CD14-positive monocyte (primary cell): ENCODE measurements around the gene ZMAT2. TPM values are rescaled to one million over a fixed set of nuclear protein-coding genes. Genes with fewer than 3 reads are reported as not detected.

Experiments
- DNase-seq, 3 donors: peaks; one replicate each; pipeline ENCODE4 v3.0.0-alpha.2; 2011 to 2022
- H2AFZ ChIP-seq: 2 replicates; pipeline ENCODE4 v1.6.0; 2012; ENCODE audit warnings: mild to moderate bottlenecking, low read depth, low read length, inconsistent platforms; ENCODE audit not compliant: insufficient read depth, poor library complexity, severe bottlenecking
- H3K27ac ChIP-seq, 2 donors: 1 replicate in 1 of 2; 2 replicates in 1 of 2; pipeline ENCODE4 v1.5.1; 2012 to 2013; ENCODE audit warnings: low read length in 2 of 2, control low read depth in 1 of 2, inconsistent platforms in 1 of 2, low read depth in 1 of 2, mild to moderate bottlenecking in 1 of 2
- H3K27me3 ChIP-seq, 2 donors: one replicate each; pipeline versions ENCODE4 v1.6.0 to v1.6.1; 2011 to 2013; ENCODE audit warnings: low read length in 2 of 2; ENCODE audit not compliant: control insufficient read depth in 2 of 2, insufficient read depth in 2 of 2
- H3K36me3 ChIP-seq, 2 donors: replicated peaks in 1 of 2; 1 replicate in 1 of 2; 2 replicates in 1 of 2; pipeline versions ENCODE4 v1.5.1 to v1.6.1; 2012 to 2013; ENCODE audit warnings: low read length in 2 of 2, control low read depth in 1 of 2, inconsistent platforms in 1 of 2, mild to moderate bottlenecking in 1 of 2; ENCODE audit not compliant: insufficient read depth in 2 of 2, control insufficient read depth in 1 of 2
- H3K4me1 ChIP-seq, 2 donors: 1 replicate in 1 of 2; 2 replicates in 1 of 2; pipeline versions ENCODE4 v1.5.1 to v1.6.1; 2012 to 2013; ENCODE audit warnings: low read length in 2 of 2, control low read depth in 1 of 2, inconsistent platforms in 1 of 2, mild to moderate bottlenecking in 1 of 2, moderate library complexity in 1 of 2; ENCODE audit not compliant: insufficient read depth in 2 of 2, control insufficient read depth in 1 of 2
- H3K4me2 ChIP-seq: replicated peaks from 2 replicates; pipeline ENCODE3; 2012; ENCODE audit warnings: low read length, moderate library complexity, mild to moderate bottlenecking; ENCODE audit not compliant: poor library complexity, severe bottlenecking; ENCODE audit errors: extremely low read depth
- H3K4me3 ChIP-seq, 3 experiments: fragments of 200-600 bp in 1 of 3; sonication (generic) in 1 of 3; replicated peaks in 1 of 3; 1 replicate in 2 of 3; 2 replicates in 1 of 3; pipeline ENCODE4 v1.5.1; 2011 to 2013; ENCODE audit warnings: low read length in 3 of 3, mild to moderate bottlenecking in 3 of 3, control low read depth in 2 of 3, low read depth in 2 of 3, inconsistent platforms in 1 of 3, moderate library complexity in 1 of 3
- H3K79me2 ChIP-seq: 2 replicates; pipeline ENCODE4 v1.6.0; 2012; ENCODE audit warnings: mild to moderate bottlenecking, control low read depth, inconsistent platforms, low read length, moderate library complexity; ENCODE audit not compliant: insufficient read depth
- H3K9ac ChIP-seq: 2 replicates; pipeline ENCODE4 v1.6.0; 2017; ENCODE audit warnings: low read length, mild to moderate bottlenecking; ENCODE audit not compliant: insufficient read depth, poor library complexity, severe bottlenecking
- H3K9me3 ChIP-seq, 2 donors: replicated peaks in 1 of 2; 1 replicate in 1 of 2; 2 replicates in 1 of 2; pipeline versions ENCODE4 v1.5.1 to v1.6.1; 2012 to 2013; ENCODE audit warnings: low read length in 2 of 2, control low read depth in 1 of 2; ENCODE audit not compliant: control insufficient read depth in 1 of 2, insufficient read depth in 1 of 2
- H4K20me1 ChIP-seq: 2 replicates; pipeline ENCODE4 v1.6.0; 2012; ENCODE audit warnings: mild to moderate bottlenecking, low read length, control low read depth, moderate library complexity; ENCODE audit not compliant: insufficient read depth
- H3K27ac Mint-ChIP-seq, 7 donors: one replicate each; pipeline ENCODE4 v1.8.0; 2020; ENCODE audit warnings: mild to moderate bottlenecking in 7 of 7, mixed read lengths in 7 of 7, moderate library complexity in 6 of 7, inconsistent platforms in 2 of 7
- H3K27me3 Mint-ChIP-seq, 3 donors: one replicate each; pipeline ENCODE4 v1.8.0; 2021 to 2022; ENCODE audit warnings: low read depth in 3 of 3, mild to moderate bottlenecking in 3 of 3, mixed read lengths in 3 of 3, moderate library complexity in 3 of 3, inconsistent platforms in 1 of 3
- H3K36me3 Mint-ChIP-seq, 2 donors: one replicate each; pipeline ENCODE4 v1.8.0; 2020; ENCODE audit warnings: mixed read lengths in 2 of 2, inconsistent platforms in 1 of 2, mild to moderate bottlenecking in 1 of 2
- H3K4me1 Mint-ChIP-seq: one replicate; pipeline ENCODE4 v1.8.0; 2020; ENCODE audit warnings: mild to moderate bottlenecking, mixed read lengths
- H3K4me3 Mint-ChIP-seq, 2 donors: one replicate each; pipeline ENCODE4 v1.8.0; 2020; ENCODE audit warnings: mild to moderate bottlenecking in 2 of 2, mixed read lengths in 2 of 2, moderate library complexity in 1 of 2
- H3K9me3 Mint-ChIP-seq, 7 donors: one replicate each; pipeline ENCODE4 v1.8.0; 2020 to 2022; ENCODE audit warnings: mixed read lengths in 7 of 7, mild to moderate bottlenecking in 6 of 7, moderate library complexity in 6 of 7, inconsistent platforms in 2 of 7
- CTCF ChIP-seq: fragments of 200-600 bp; IDR thresholded peaks from one replicate; pipeline ENCODE4 v1.8.0; 2022; ENCODE audit warnings: antibody characterized with exemption, mild to moderate bottlenecking
- WGBS: methylation state at CpG from one replicate; pipeline ENCODE4 v1.1.5; 2013; ENCODE audit warnings: missing lambda C conversion rate; ENCODE audit not compliant: insufficient coverage; 5-methylcytosine and 5-hydroxymethylcytosine counted together
- intact Hi-C, 2 donors: fragments of 100-400 bp; cut with micrococcal nuclease; formaldehyde crosslinking; loops; one replicate each; pipeline versions ENCODE4 v1.15.0 to v1.15.1; 2023
- polyA plus RNA-seq, 3 donors: library from polyadenylated mRNA; depleted of rRNA in 1 of 3; unstranded in 2 of 3; stranded (reverse) in 1 of 3; fragments of 300-500 nt in 2 of 3; fragments of >200 nt in 1 of 3; fragmentation: Illumina TruSeq in 2 of 3; gene quantifications; 1 replicate in 2 of 3; 2 replicates in 1 of 3; pipeline ENCODE4 v1.2.3, GENCODE V29; 2012 to 2021

ZMAT2 gene
- polyA plus RNA-seq, 3 donors = 22.5 to 59.5 (median 52.5) TPM

DNA sequence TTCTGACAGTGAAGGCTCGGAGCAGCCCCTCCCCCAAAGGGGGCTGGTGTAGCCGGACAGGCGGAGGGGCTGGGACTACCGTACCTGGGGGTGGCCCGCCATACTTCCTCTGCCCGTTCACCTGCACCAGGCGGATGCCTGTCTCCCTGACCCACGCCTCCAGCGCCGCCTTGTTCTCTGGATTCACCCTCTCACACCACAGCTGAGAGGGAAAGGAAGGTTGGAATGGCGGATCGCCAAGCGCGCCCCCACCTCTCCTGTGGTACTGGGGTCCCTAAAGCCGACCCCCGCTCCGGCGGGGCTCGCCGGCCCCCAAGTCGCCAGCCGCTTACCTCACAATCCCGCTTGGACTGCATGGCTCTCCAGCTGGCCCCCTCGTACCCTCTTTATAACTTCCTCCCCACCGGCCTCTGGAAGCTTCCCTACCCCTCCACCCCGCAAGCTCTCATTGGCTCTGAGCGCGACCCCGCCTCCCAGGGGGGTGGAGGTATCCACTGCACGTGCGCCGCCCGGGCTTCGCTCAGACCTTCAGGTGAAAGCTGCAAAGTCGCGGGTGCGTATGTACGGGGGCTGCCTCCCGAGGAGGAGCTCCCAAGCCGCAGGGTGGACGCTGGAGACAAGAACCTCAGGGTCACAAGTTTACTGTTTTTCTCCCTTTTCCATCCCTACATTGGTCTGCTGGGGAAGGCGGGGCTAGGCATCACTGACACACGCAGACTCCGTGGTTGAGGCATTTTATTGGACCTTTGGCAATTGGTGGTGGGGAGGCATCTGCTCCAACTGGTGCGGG, 26.9 kb upstream of the ZMAT2 start, which contains the start of gene DND1:
DND1 (minus strand) TSS at position 390 of the 790 bp plus-strand sequence; CDS start at position 356, 34 bp downstream.
- WGBS = 91% methylated on average over 25 of the region's 45 CpGs
- Histone ChIP-seq H2AFZ (no peak within 1 kb of the TSS), H3K27ac (peak within 1 kb of the TSS in 1 of 2 donors; percentile 38), H4K20me1 (peaks cover 15% of the 10 kb centered on the region), H3K9me3 (no peaks in the 10 kb centered on the region), H3K4me3 (no peak within 1 kb of the TSS), H3K79me2 (no peaks in the 10 kb centered on the region), H3K9ac (no peak within 1 kb of the TSS), H3K27me3 (no peaks in the 10 kb centered on the region), H3K4me1 (no peaks in the 10 kb centered on the region), H3K4me2 (no peak within 1 kb of the TSS), H3K36me3 (peaks cover 82 to 99% of the 10 kb centered on the region in 2 donors)
- TF ChIP-seq CTCF = no peak
- H3K27me3 Mint-ChIP-seq = peaks cover 0 to 2% (median 0%) of the 10 kb centered on the region in 3 donors
- no peak for DNase-seq
- H3K4me1 Mint-ChIP-seq = no peaks in the 10 kb centered on the region
- H3K9me3 Mint-ChIP-seq = peaks cover 0 to 5% (median 0%) of the 10 kb centered on the region in 7 donors
- H3K4me3 Mint-ChIP-seq = no peak within 1 kb of the TSS
- intact Hi-C loops = no loop called here
- H3K36me3 Mint-ChIP-seq = peaks cover 84 to 97% of the 10 kb centered on the region in 2 donors
- peak within 1 kb of the TSS in 4 of 7 donors; percentile 42 to 79 (median 60) for H3K27ac Mint-ChIP-seq

- intact Hi-C loops = no loop called here
- no peak overlapping the region for H2AFZ ChIP-seq
- TF ChIP-seq CTCF = no peak
- no peaks in the 10 kb centered on the region for H3K4me1 ChIP-seq
- peaks cover 83 to 96% of the 10 kb centered on the region in 2 donors for H3K36me3 Mint-ChIP-seq
- no peak overlapping the region for H3K9ac ChIP-seq
- no peaks in the 10 kb centered on the region for H3K27me3 ChIP-seq
- H3K4me2 ChIP-seq = no peak overlapping the region
- peaks cover 8% of the 10 kb centered on the region for H4K20me1 ChIP-seq
- H3K9me3 Mint-ChIP-seq = peaks cover 0 to 5% (median 0%) of the 10 kb centered on the region in 7 donors
- no peaks in the 10 kb centered on the region for H3K79me2 ChIP-seq
- H3K4me1 Mint-ChIP-seq = no peaks in the 10 kb centered on the region
- H3K27me3 Mint-ChIP-seq = peaks cover 0 to 2% (median 0%) of the 10 kb centered on the region in 3 donors
- no peaks in the 10 kb centered on the region for H3K9me3 ChIP-seq
- H3K36me3 ChIP-seq = peaks cover 79 to 99% of the 10 kb centered on the region in 2 donors
- peak overlapping the region in 1 of 2 donors; percentile 38 for H3K27ac ChIP-seq
- H3K4me3 ChIP-seq = no peak overlapping the region
- no peak for DNase-seq
- no peak overlapping the region for H3K4me3 Mint-ChIP-seq
- H3K27ac Mint-ChIP-seq = peak overlapping the region in 4 of 7 donors; percentile 37 to 79 (median 52)
- WGBS = no CpG with 5 or more reads among the region's 2 CpGs
Observed at GRCh38 chr5:140674211-140674610, 26.0 kb upstream of the ZMAT2 start.
